Non-pigmented ciliary epithelial cell (primary cell): ENCODE results near the gene SLCO1B3.
"Not testable (repeated sequence)": the region's sequence is repeated elsewhere in the genome, so short reads cannot be mapped to it uniquely, and the experiment has no call there.

Experiments used
- DNase-seq: peaks from one replicate; pipeline ENCODE4 v3.0.0-alpha.2; 2010; ENCODE audit warnings: low read depth

The SLCO1B3 gene

GRCh38 chr12:20810487-20810886 lies at the start of gene SLCO1B3:
Gene SLCO1B3, plus strand, starts transcription at chr12:20810705. Its CDS starts 5,034 bp downstream, at chr12:20815739.
- DNase-seq = no peak

GRCh38 chr12:20777420-20777819 lies 33.1 kb upstream of the SLCO1B3 start:
- DNase-seq = no peak

- no peak for DNase-seq
These were observed 31.5 kb upstream of the SLCO1B3 start for GRCh38 chr12:20778969-20779368.

- DNase-seq = not testable (repeated sequence)
These were observed 30.5 kb upstream of the SLCO1B3 start for GRCh38 chr12:20779971-20780370.

GRCh38 chr12:20783796-20784357 lies 26.6 kb upstream of the SLCO1B3 start:
- DNase-seq = not testable (repeated sequence)

- no peak for DNase-seq
These were observed 17.5 kb upstream of the SLCO1B3 start for GRCh38 chr12:20792971-20793370.

GRCh38 chr12:20798554-20798953 lies 12.0 kb upstream of the SLCO1B3 start:
- no peak for DNase-seq

- DNase-seq = no peak
These were observed 10.3 kb upstream of the SLCO1B3 start for GRCh38 chr12:20800160-20800559.

GRCh38 chr12:20801035-20801434 lies 9.5 kb upstream of the SLCO1B3 start:
- no peak for DNase-seq

GRCh38 chr12:20805921-20806320 lies 4.6 kb upstream of the SLCO1B3 start:
- DNase-seq = no peak

GRCh38 chr12:20807192-20808080 lies 3.1 kb upstream of the SLCO1B3 start:
- DNase-seq = no peak

GRCh38 chr12:20808521-20808920 lies 2.0 kb upstream of the SLCO1B3 start:
- DNase-seq = no peak

GRCh38 chr12:20815574-20815973 lies 5.1 kb downstream of the SLCO1B3 start:
- DNase-seq = no peak

- no peak for DNase-seq
These were observed 11.9 kb downstream of the SLCO1B3 start for GRCh38 chr12:20822415-20822814.

- DNase-seq = no peak
These were observed 12.4 kb downstream of the SLCO1B3 start for GRCh38 chr12:20822925-20823324.

- DNase-seq = no peak
These were observed 19.4 kb downstream of the SLCO1B3 start for GRCh38 chr12:20829919-20830318.

GRCh38 chr12:20830456-20830855 lies 20.0 kb downstream of the SLCO1B3 start:
- DNase-seq = no peak

- DNase-seq = no peak
These were observed 22.4 kb downstream of the SLCO1B3 start for GRCh38 chr12:20832911-20833310.

GRCh38 chr12:20852649-20853048 lies 42.1 kb downstream of the SLCO1B3 start:
- no peak for DNase-seq

- DNase-seq = no peak
These were observed 52.6 kb downstream of the SLCO1B3 start for GRCh38 chr12:20863056-20863455.

- no peak for DNase-seq
These were observed 55.4 kb downstream of the SLCO1B3 start for GRCh38 chr12:20865873-20866272.

GRCh38 chr12:20868277-20868676 lies 57.8 kb downstream of the SLCO1B3 start:
- DNase-seq = no peak

GRCh38 chr12:20883288-20883687 lies 72.8 kb downstream of the SLCO1B3 start:
- no peak for DNase-seq

- no peak for DNase-seq
These were observed 74.6 kb downstream of the SLCO1B3 start for GRCh38 chr12:20885116-20885515.
